ENCODE data around the gene DNASE1L2. TPM values are rescaled to one million over a fixed set of nuclear protein-coding genes. Genes with fewer than 3 reads are reported as not detected.

Gene DNASE1L2
- total and polyA plus RNA-seq, 4 donors = 0.38 to 1.1 (median 0.73) TPM

- Histone ChIP-seq H3K9me3 (ENCODE audit: control insufficient read depth, low read length) (no peaks in the 10 kb centered on the region), H3K4me3 (ENCODE audit: low read length in 2 of 2) (no peak overlapping the region), H3K27me3 (ENCODE audit: control insufficient read depth in 1 of 2, insufficient read depth in 2 of 2, low read length in 1 of 2) (no peaks in the 10 kb centered on the region), H3K36me3 (ENCODE audit: control insufficient read depth in 1 of 2, insufficient read depth in 2 of 2, low read length in 1 of 2) (peaks cover 0 to 9% of the 10 kb centered on the region in 2 donors), H3K4me1 (ENCODE audit: control insufficient read depth in 1 of 2, insufficient read depth in 2 of 2, low read length in 2 of 2) (no peaks in the 10 kb centered on the region), H3K27ac (ENCODE audit: low read depth in 1 of 2, low read length in 2 of 2) (no peak overlapping the region)
- 89 to 91% methylated on average over 12 of the region's 12 CpGs for WGBS, 2 donors
- intact Hi-C loops (cut with DNase I) = no loop called here
- DNase-seq (no peak), ATAC-seq (ENCODE audit: low FRiP score) (no peak)
Measured at GRCh38 chr16:2229091-2229490, 7.2 kb upstream of the DNASE1L2 start.

- Histone ChIP-seq H3K4me1 (ENCODE audit: control insufficient read depth in 1 of 2, insufficient read depth in 2 of 2, low read length in 2 of 2) (no peaks in the 10 kb centered on the region), H3K36me3 (ENCODE audit: control insufficient read depth in 1 of 2, insufficient read depth in 2 of 2, low read length in 1 of 2) (peaks cover 0 to 11% of the 10 kb centered on the region in 2 donors), H3K4me3 (ENCODE audit: low read length in 2 of 2) (no peak overlapping the region), H3K9me3 (ENCODE audit: control insufficient read depth, low read length) (no peaks in the 10 kb centered on the region), H3K27me3 (ENCODE audit: control insufficient read depth in 1 of 2, insufficient read depth in 2 of 2, low read length in 1 of 2) (no peaks in the 10 kb centered on the region), H3K27ac (ENCODE audit: low read depth in 1 of 2, low read length in 2 of 2) (no peak overlapping the region)
- intact Hi-C loops (cut with DNase I) = no loop called here
- ATAC-seq (ENCODE audit: low FRiP score) (no peak), DNase-seq (no peak)
- whole genome bisulfite sequencing, 2 donors = 87 to 91% methylated on average over 21 to 23 of the region's 23 CpGs
Measured at GRCh38 chr16:2229632-2230250, 6.5 kb upstream of the DNASE1L2 start.

- intact Hi-C loops (cut with DNase I) = no loop called here
- DNase-seq (no peak), ATAC-seq (ENCODE audit: low FRiP score) (no peak)
- Histone ChIP-seq H3K4me3 (ENCODE audit: low read length in 2 of 2) (no peak overlapping the region), H3K9me3 (ENCODE audit: control insufficient read depth, low read length) (no peaks in the 10 kb centered on the region), H3K36me3 (ENCODE audit: control insufficient read depth in 1 of 2, insufficient read depth in 2 of 2, low read length in 1 of 2) (peaks cover 0 to 14% of the 10 kb centered on the region in 2 donors), H3K27ac (ENCODE audit: low read depth in 1 of 2, low read length in 2 of 2) (no peak overlapping the region), H3K4me1 (ENCODE audit: control insufficient read depth in 1 of 2, insufficient read depth in 2 of 2, low read length in 2 of 2) (no peaks in the 10 kb centered on the region), H3K27me3 (ENCODE audit: control insufficient read depth in 1 of 2, insufficient read depth in 2 of 2, low read length in 1 of 2) (no peaks in the 10 kb centered on the region)
- 89 to 93% methylated on average over 13 of the region's 13 CpGs for WGBS, 2 donors
Measured at GRCh38 chr16:2230376-2230775, 5.9 kb upstream of the DNASE1L2 start.

GRCh38 chr16:2231016-2231931, 5.0 kb upstream of the DNASE1L2 start:
- H3K4me1 ChIP-seq (ENCODE audit: control insufficient read depth in 1 of 2, insufficient read depth in 2 of 2, low read length in 2 of 2) = no peaks in the 10 kb centered on the region
- peaks cover 0 to 14% of the 10 kb centered on the region in 2 donors for H3K36me3 ChIP-seq (ENCODE audit: control insufficient read depth in 1 of 2, insufficient read depth in 2 of 2, low read length in 1 of 2)
- H3K9me3 ChIP-seq (ENCODE audit: control insufficient read depth, low read length) = no peaks in the 10 kb centered on the region
- no peak overlapping the region for H3K27ac ChIP-seq (ENCODE audit: low read depth in 1 of 2, low read length in 2 of 2)
- H3K4me3 ChIP-seq (ENCODE audit: low read length in 2 of 2) = no peak overlapping the region
- ATAC-seq (ENCODE audit: low FRiP score) (no peak), DNase-seq (no peak)
- intact Hi-C loops (cut with DNase I) = no loop called here
- H3K27me3 ChIP-seq (ENCODE audit: control insufficient read depth in 1 of 2, insufficient read depth in 2 of 2, low read length in 1 of 2) = no peaks in the 10 kb centered on the region
- 84 to 86% methylated on average over 29 of the region's 29 CpGs for WGBS, 2 donors

- H3K27me3 ChIP-seq (ENCODE audit: control insufficient read depth in 1 of 2, insufficient read depth in 2 of 2, low read length in 1 of 2) = no peaks in the 10 kb centered on the region
- no peak for DNase-seq
- H3K4me3 ChIP-seq (ENCODE audit: low read length in 2 of 2) = no peak overlapping the region
- no peak overlapping the region for H3K27ac ChIP-seq (ENCODE audit: low read depth in 1 of 2, low read length in 2 of 2)
- WGBS, 2 donors = 89 to 93% methylated on average over 36 to 41 of the region's 41 CpGs
- intact Hi-C loops (cut with DNase I) = no loop called here
- H3K36me3 ChIP-seq (ENCODE audit: control insufficient read depth in 1 of 2, insufficient read depth in 2 of 2, low read length in 1 of 2) = peaks cover 0 to 14% of the 10 kb centered on the region in 2 donors
- no peaks in the 10 kb centered on the region for H3K4me1 ChIP-seq (ENCODE audit: control insufficient read depth in 1 of 2, insufficient read depth in 2 of 2, low read length in 2 of 2)
- H3K9me3 ChIP-seq (ENCODE audit: control insufficient read depth, low read length) = no peaks in the 10 kb centered on the region
- ATAC-seq (ENCODE audit: low FRiP score) = no peak
Measured at GRCh38 chr16:2232094-2232990, 3.9 kb upstream of the DNASE1L2 start.

- Histone ChIP-seq H3K27me3 (ENCODE audit: control insufficient read depth in 1 of 2, insufficient read depth in 2 of 2, low read length in 1 of 2) (no peaks in the 10 kb centered on the region), H3K27ac (ENCODE audit: low read depth in 1 of 2, low read length in 2 of 2) (no peak overlapping the region), H3K4me3 (ENCODE audit: low read length in 2 of 2) (no peak overlapping the region), H3K36me3 (ENCODE audit: control insufficient read depth in 1 of 2, insufficient read depth in 2 of 2, low read length in 1 of 2) (peaks cover 0 to 14% of the 10 kb centered on the region in 2 donors), H3K4me1 (ENCODE audit: control insufficient read depth in 1 of 2, insufficient read depth in 2 of 2, low read length in 2 of 2) (no peaks in the 10 kb centered on the region), H3K9me3 (ENCODE audit: control insufficient read depth, low read length) (no peaks in the 10 kb centered on the region)
- no peak for DNase-seq
- ATAC-seq (ENCODE audit: low FRiP score) = no peak
- 91% methylated on average over 28 of the region's 28 CpGs for WGBS, 2 donors
- intact Hi-C loops (cut with DNase I) = no loop called here
Measured at GRCh38 chr16:2233046-2233775, 3.0 kb upstream of the DNASE1L2 start.

GRCh38 chr16:2233872-2234812, 2.1 kb upstream of the DNASE1L2 start:
- H3K27ac ChIP-seq (ENCODE audit: low read depth in 1 of 2, low read length in 2 of 2) = no peak overlapping the region
- H3K4me1 ChIP-seq (ENCODE audit: control insufficient read depth in 1 of 2, insufficient read depth in 2 of 2, low read length in 2 of 2) = no peaks in the 10 kb centered on the region
- intact Hi-C loops (cut with DNase I) = no loop called here
- no peak overlapping the region for H3K4me3 ChIP-seq (ENCODE audit: low read length in 2 of 2)
- H3K36me3 ChIP-seq (ENCODE audit: control insufficient read depth in 1 of 2, insufficient read depth in 2 of 2, low read length in 1 of 2) = peaks cover 0 to 13% of the 10 kb centered on the region in 2 donors
- no peaks in the 10 kb centered on the region for H3K27me3 ChIP-seq (ENCODE audit: control insufficient read depth in 1 of 2, insufficient read depth in 2 of 2, low read length in 1 of 2)
- no peaks in the 10 kb centered on the region for H3K9me3 ChIP-seq (ENCODE audit: control insufficient read depth, low read length)
- DNase-seq (no peak), ATAC-seq (ENCODE audit: low FRiP score) (no peak)
- WGBS, 2 donors = 95 to 97% methylated on average over 45 to 51 of the region's 51 CpGs

Measured in aorta (tissue), 5 donors.